Measurements from ENCODE around the gene TBRG4.

Gene TBRG4

GRCh38 chr7:45055016-45055415 is 56.5 kb downstream of the TBRG4 start:
- DNase-seq (ENCODE audit: low read depth), result no peak

- DNase-seq (ENCODE audit: low read depth), result no peak
Measured at GRCh38 chr7:45054442-45054841, 57.1 kb downstream of the TBRG4 start.

GRCh38 chr7:45053941-45054340 is 57.6 kb downstream of the TBRG4 start:
- no peak for DNase-seq (ENCODE audit: low read depth)

- DNase-seq (ENCODE audit: low read depth), result no peak
Measured at GRCh38 chr7:45053401-45053800, 58.1 kb downstream of the TBRG4 start.

- DNase-seq (ENCODE audit: low read depth), result no peak
Measured at GRCh38 chr7:45052011-45052410, 59.5 kb downstream of the TBRG4 start.

GRCh38 chr7:45050198-45050597 is 61.3 kb downstream of the TBRG4 start:
- no peak for DNase-seq (ENCODE audit: low read depth)

Data from HS-5 (cell line).